WI38 (cell line): ENCODE data around the gene SEMA3G.

Experiments used
- H3K4me3 ChIP-seq: 2 replicates; pipeline ENCODE4 v1.5.1; 2011; ENCODE audit warnings: low read depth, mild to moderate bottlenecking, control low read depth, low read length
- TF ChIP-seq, protein P1 (sequence below): IDR thresholded peaks from 2 replicates; pipeline ENCODE4 v1.5.1; 2012; ENCODE audit warnings: low read depth, mild to moderate bottlenecking, control low read depth, low read length

Gene SEMA3G

DNA sequence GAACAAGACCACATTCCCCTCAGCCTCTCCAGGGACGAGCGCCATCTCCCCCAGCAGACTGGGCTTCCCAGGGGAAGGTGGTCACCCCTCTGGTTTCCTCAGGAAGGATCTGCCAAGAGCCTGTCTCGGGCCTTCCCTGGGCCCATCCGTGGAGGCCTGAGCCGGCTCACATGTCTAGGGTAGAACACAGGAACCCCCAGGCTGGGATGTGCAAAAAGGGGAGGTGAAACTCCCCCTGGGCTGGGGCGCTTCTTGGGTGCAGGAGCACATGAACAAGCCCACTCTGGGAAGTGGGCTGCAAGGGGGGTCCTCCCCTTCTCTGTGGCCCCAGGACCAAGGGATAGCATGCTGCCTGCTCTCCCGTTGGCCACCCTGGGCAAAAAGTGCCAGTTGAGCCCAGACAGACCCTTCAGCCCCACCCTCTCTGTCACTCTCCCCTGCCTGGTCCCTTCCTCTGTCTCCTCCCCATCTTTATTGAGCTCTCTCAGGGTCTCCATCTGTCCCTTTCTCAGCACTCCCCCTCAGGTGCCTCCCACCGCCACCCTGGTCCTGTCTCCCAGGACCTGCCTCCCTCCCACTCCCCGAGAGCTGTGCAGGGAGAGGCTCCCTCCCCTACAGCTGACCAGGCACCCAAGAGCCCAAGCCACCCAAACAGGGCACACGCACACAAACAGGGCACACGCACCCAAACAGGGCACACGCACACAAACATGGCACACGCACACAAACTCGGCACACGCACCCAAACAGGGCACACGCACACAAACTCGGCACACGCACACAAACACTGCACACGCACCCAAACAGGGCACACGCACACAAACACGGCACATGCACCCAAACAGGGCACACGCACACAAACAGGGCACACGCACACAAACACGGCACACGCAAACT is 864 bp downstream of the SEMA3G start:
- TF ChIP-seq, protein P1, sequence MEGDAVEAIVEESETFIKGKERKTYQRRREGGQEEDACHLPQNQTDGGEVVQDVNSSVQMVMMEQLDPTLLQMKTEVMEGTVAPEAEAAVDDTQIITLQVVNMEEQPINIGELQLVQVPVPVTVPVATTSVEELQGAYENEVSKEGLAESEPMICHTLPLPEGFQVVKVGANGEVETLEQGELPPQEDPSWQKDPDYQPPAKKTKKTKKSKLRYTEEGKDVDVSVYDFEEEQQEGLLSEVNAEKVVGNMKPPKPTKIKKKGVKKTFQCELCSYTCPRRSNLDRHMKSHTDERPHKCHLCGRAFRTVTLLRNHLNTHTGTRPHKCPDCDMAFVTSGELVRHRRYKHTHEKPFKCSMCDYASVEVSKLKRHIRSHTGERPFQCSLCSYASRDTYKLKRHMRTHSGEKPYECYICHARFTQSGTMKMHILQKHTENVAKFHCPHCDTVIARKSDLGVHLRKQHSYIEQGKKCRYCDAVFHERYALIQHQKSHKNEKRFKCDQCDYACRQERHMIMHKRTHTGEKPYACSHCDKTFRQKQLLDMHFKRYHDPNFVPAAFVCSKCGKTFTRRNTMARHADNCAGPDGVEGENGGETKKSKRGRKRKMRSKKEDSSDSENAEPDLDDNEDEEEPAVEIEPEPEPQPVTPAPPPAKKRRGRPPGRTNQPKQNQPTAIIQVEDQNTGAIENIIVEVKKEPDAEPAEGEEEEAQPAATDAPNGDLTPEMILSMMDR = no peak
- H3K4me3 ChIP-seq = no peak overlapping the region

- TF ChIP-seq, protein P1 = no peak
- H3K4me3 ChIP-seq = no peak overlapping the region
Observed at GRCh38 chr3:52443268-52443610, 1.7 kb downstream of the SEMA3G start.

GRCh38 chr3:52442409-52443267 is 2.3 kb downstream of the SEMA3G start:
- TF ChIP-seq, protein P1 = no peak
- H3K4me3 ChIP-seq = no peak overlapping the region

DNA sequence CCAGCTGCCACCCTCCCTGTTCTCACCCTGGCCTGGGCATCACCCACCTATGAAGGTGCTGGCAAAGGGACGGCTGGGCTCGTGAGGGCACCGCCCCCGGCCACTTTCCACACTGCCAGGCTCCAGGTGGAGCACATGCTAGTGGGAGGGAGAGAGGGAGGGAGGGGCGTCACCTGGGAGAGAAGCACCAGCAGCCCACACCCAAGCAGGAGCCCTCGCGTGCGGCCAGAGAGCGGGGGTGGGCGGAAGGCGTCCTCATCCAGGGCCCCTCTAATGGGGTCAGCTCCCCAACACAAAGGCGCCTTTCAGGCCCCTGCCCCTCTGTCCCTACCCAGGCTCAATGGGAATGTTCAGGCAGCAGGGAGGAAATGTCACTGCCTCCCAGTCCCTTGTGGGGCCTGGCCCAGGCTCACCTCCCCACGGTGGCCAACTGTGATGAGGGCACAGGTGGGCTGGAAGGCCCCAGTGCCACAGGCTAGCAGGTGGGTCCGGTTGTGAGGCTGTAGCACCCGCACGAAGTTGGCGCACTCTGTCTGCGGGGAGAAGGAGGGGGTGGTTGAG is 3.1 kb downstream of the SEMA3G start:
- H3K4me3 ChIP-seq = no peak overlapping the region
- TF ChIP-seq, protein P1 = no peak

DNA sequence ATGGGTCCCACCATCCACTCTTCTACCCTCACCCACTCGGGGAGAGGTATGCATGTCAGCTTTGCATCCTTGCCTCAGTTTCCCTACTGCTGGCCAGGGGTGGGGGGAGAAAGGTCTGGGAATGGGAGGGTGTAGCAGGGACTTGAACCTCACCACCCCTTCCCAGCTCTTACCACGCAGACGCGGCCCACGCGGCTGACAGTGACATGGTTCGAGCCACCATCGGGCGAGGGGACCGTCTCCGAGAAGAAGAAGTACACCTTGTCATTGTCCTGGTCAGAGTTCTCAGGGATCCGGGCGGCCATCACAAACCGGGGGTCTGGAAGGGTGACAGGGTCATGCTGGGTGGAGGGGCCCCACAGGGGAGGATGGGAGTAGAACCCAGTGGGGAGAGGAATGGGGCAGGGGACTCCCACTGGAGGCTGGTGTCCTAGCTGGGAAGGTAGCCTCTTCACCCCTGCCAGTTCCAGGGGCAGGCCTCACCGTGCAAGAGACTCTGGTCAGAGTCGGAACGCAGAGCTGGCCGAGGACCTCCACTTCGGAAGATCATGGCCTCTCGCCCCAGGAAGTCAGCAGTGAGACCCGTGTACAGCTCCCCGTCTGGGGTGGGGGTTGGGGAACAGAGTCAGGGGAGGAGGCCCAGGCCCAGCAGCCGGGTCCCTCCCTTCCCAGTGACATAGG is 3.7 kb downstream of the SEMA3G start:
- TF ChIP-seq, protein P1 = no peak

GRCh38 chr3:52440671-52441070 is 4.2 kb downstream of the SEMA3G start:
- TF ChIP-seq, protein P1 = no peak
- H3K4me3 ChIP-seq = no peak overlapping the region

More for the DNA sequence above, 3.7 kb downstream of the SEMA3G start:
- no peak overlapping the region for H3K4me3 ChIP-seq
